Cardiac fibroblast (primary cell): ENCODE data around the gene EPHA10.

Source experiments
- DNase-seq, 2 donors: peaks; one replicate each; pipeline versions ENCODE4 v3.0.0 to v3.0.0-alpha.2; 2010; ENCODE audit warnings: low read depth in 2 of 2
- H3K4me3 ChIP-seq, 2 donors: replicated peaks in 1 of 2; 1 replicate in 1 of 2; 2 replicates in 1 of 2; pipeline ENCODE4 v1.5.1; 2011; ENCODE audit warnings: low read depth in 2 of 2, low read length in 2 of 2, mild to moderate bottlenecking in 2 of 2, moderate library complexity in 1 of 2
- CTCF ChIP-seq: IDR thresholded peaks from one replicate; pipeline ENCODE4 v1.5.1; 2011; ENCODE audit warnings: low read depth, mild to moderate bottlenecking, low read length, inconsistent platforms

The EPHA10 gene

GRCh38 chr1:37765916-37766664 is 1.2 kb upstream of the EPHA10 start:
- H3K4me3 ChIP-seq = no peak overlapping the region
- no peak for TF ChIP-seq CTCF
- no peak for DNase-seq

- TF ChIP-seq CTCF = no peak
- H3K4me3 ChIP-seq = no peak overlapping the region
- peak; percentile 52 to 53 for DNase-seq
These were observed 500 bp downstream of the EPHA10 start for GRCh38 chr1:37764414-37764825.

- TF ChIP-seq CTCF = no peak
- H3K4me3 ChIP-seq = no peak overlapping the region
- no peak for DNase-seq
These were observed 1.0 kb downstream of the EPHA10 start for GRCh38 chr1:37763791-37764413.

- no peak overlapping the region for H3K4me3 ChIP-seq
- no peak for TF ChIP-seq CTCF
- no peak for DNase-seq
These were observed 2.4 kb downstream of the EPHA10 start for GRCh38 chr1:37762516-37762915.

- no peak overlapping the region for H3K4me3 ChIP-seq
- no peak for DNase-seq
These were observed 3.4 kb downstream of the EPHA10 start for GRCh38 chr1:37761416-37762095.

GRCh38 chr1:37759451-37759850 is 5.5 kb downstream of the EPHA10 start:
- H3K4me3 ChIP-seq = no peak overlapping the region
- TF ChIP-seq CTCF = no peak
- no peak for DNase-seq

More at GRCh38 chr1:37761416-37762095, 3.4 kb downstream of the EPHA10 start:
- TF ChIP-seq CTCF = no peak
